Colonic mucosa (tissue), 4 donors: ENCODE data around the gene BEND4. TPM values are rescaled to one million over a fixed set of nuclear protein-coding genes. Genes with fewer than 3 reads are reported as not detected.

ENCODE experiments used
- DNase-seq: peaks from one replicate; pipeline ENCODE4 v3.0.0-alpha.2; 2020
- H3K27ac ChIP-seq: fragments of 200-600 bp; one replicate; pipeline ENCODE4 v1.8.0; 2021
- H3K27me3 ChIP-seq: fragments of 200-600 bp; one replicate; pipeline ENCODE4 v1.8.0; 2021
- H3K36me3 ChIP-seq: fragments of 200-600 bp; one replicate; pipeline ENCODE4 v1.8.0; 2021
- H3K4me1 ChIP-seq: fragments of 200-600 bp; one replicate; pipeline ENCODE4 v1.8.0; 2021; ENCODE audit warnings: mild to moderate bottlenecking
- H3K4me3 ChIP-seq: fragments of 200-600 bp; one replicate; pipeline ENCODE4 v1.8.0; 2021
- H3K9ac ChIP-seq, 2 donors: one replicate each; pipeline ENCODE4 v1.7.0; 2013; ENCODE audit warnings: control low read depth in 2 of 2, low read depth in 2 of 2, low read length in 2 of 2
- H3K9me3 ChIP-seq: fragments of 200-600 bp; one replicate; pipeline ENCODE4 v1.8.0; 2021
- intact Hi-C: fragments of 100-400 bp; cut with DNase I; formaldehyde crosslinking; loops from one replicate; pipeline ENCODE4 v1.14.1; 2022
- total RNA-seq, 2 donors: library from RNA; stranded (reverse); fragmentation: NEBNext Ultra II Directional in 1 of 2; extraction: Animal tissue kit (Norgen Biotek cat#: 25700) in 1 of 2; gene quantifications; one replicate each; pipeline ENCODE4 v1.2.1, GENCODE V29; 2021
- TF ChIP-seq, protein P1 (sequence below): fragments of 200-600 bp; IDR thresholded peaks from one replicate; pipeline ENCODE4 v1.8.0; 2022; ENCODE audit warnings: antibody characterized with exemption, mild to moderate bottlenecking
- donor health status: healthy.
- donor health status: DM: no; HTN: no; CAD: no.
- donor health status: DM: no; HTN: no; CAD: no.

BEND4 gene
- total RNA-seq, 2 donors from 2014 or later = 0.19 to 0.27 TPM

DNA sequence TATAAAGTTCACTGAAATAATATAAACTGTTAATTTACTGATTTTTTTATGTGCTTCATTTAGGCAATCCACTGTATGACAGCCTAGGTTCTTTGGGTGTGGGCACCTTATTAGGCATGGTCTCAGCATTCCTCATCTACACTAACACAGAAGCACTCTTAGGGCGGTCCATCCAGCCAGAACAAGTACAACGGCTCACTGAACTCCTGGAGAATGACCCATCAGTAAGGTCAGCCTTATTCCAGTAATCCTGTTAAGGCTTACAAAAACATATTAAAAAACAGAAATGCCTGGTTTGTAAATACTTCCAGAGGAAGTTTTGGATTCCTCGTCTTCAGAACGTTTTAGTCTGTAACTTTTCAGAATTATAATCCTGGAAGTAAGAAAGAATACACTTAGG is 82.0 kb downstream of the BEND4 start:
- no peak for DNase-seq
- TF ChIP-seq, protein P1, sequence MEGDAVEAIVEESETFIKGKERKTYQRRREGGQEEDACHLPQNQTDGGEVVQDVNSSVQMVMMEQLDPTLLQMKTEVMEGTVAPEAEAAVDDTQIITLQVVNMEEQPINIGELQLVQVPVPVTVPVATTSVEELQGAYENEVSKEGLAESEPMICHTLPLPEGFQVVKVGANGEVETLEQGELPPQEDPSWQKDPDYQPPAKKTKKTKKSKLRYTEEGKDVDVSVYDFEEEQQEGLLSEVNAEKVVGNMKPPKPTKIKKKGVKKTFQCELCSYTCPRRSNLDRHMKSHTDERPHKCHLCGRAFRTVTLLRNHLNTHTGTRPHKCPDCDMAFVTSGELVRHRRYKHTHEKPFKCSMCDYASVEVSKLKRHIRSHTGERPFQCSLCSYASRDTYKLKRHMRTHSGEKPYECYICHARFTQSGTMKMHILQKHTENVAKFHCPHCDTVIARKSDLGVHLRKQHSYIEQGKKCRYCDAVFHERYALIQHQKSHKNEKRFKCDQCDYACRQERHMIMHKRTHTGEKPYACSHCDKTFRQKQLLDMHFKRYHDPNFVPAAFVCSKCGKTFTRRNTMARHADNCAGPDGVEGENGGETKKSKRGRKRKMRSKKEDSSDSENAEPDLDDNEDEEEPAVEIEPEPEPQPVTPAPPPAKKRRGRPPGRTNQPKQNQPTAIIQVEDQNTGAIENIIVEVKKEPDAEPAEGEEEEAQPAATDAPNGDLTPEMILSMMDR = no peak
- Histone ChIP-seq H3K27ac (no peak overlapping the region), H3K4me3 (no peak overlapping the region), H3K36me3 (no peaks in the 10 kb centered on the region), H3K4me1 (no peaks in the 10 kb centered on the region), H3K9me3 (no peaks in the 10 kb centered on the region), H3K27me3 (no peaks in the 10 kb centered on the region), H3K9ac (no peak overlapping the region)
- intact Hi-C loops = no loop called here

- Histone ChIP-seq H3K27me3 (no peaks in the 10 kb centered on the region), H3K27ac (no peak overlapping the region), H3K36me3 (no peaks in the 10 kb centered on the region), H3K9ac (no peak overlapping the region), H3K9me3 (no peaks in the 10 kb centered on the region), H3K4me1 (no peaks in the 10 kb centered on the region), H3K4me3 (no peak overlapping the region)
- TF ChIP-seq, protein P1 = no peak
- intact Hi-C loops = no loop called here
- no peak for DNase-seq
Observed at GRCh38 chr4:42067264-42067663, 85.2 kb downstream of the BEND4 start.

GRCh38 chr4:42066402-42066801 is 86.1 kb downstream of the BEND4 start:
- H3K9ac ChIP-seq = no peak overlapping the region
- H3K4me3 ChIP-seq = no peak overlapping the region
- H3K27ac ChIP-seq = no peak overlapping the region
- H3K27me3 ChIP-seq = no peaks in the 10 kb centered on the region
- H3K36me3 ChIP-seq = no peaks in the 10 kb centered on the region
- no peaks in the 10 kb centered on the region for H3K9me3 ChIP-seq
- intact Hi-C loops = no loop called here
- TF ChIP-seq, protein P1 = no peak
- no peaks in the 10 kb centered on the region for H3K4me1 ChIP-seq
- no peak for DNase-seq

Other genes with a start within 250 kb of the BEND4 start
- gene TMEM33, start 217.2 kb downstream of the BEND4 start, total RNA-seq = 10 to 100 TPM; 75.4 to 93.0 TPM
- under 1 TPM; 0.05 to 0.15 TPM for gene DCAF4L1, start 170.9 kb downstream of the BEND4 start, total RNA-seq
- gene SLC30A9, start 162.1 kb downstream of the BEND4 start, total RNA-seq = 10 to 100 TPM; 70.7 to 81.8 TPM
- 1 to 10 TPM in 1 of 2 donors, under 1 TPM in 1; 0.86 to 1.1 TPM for gene SHISA3, start 244.8 kb upstream of the BEND4 start, total RNA-seq